ENCODE measurements around the gene FLVCR2. TPM values are rescaled to one million over a fixed set of nuclear protein-coding genes. Genes with fewer than 3 reads are reported as not detected.
"Not testable (repeated sequence)": the region's sequence is repeated elsewhere in the genome, so short reads cannot be mapped to it uniquely, and the experiment has no call there.

Gene FLVCR2
- polyA plus RNA-seq, 1 donor from 2014 or later: not detected

DNA sequence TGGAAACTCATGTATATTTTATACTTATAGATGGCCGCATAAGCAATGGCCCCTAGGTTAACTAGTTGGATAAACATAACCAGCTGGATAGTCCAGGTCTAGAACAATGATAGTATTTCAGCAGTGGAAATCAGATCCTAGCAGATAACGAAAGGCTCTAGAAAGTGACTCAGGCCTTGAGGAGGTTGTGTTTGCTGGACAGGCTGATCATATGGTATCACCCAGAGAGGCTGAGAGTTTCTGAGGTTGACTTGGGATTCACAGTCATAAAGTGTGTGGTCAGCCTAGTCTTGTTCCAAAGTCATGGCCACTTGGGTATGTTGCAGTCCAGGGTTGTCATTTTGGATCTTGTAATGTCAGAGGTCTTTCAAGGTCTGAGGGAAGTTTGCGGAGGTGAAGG lies 16.8 kb downstream of the FLVCR2 start:
- H3K79me2 ChIP-seq (replicated peaks; ENCODE audit: insufficient read depth, low read length): no peaks in the 10 kb centered on the region
- H3K36me3 ChIP-seq (ENCODE audit: insufficient read depth, low read length): no peaks in the 10 kb centered on the region
- no peak overlapping the region for H3K4me2 ChIP-seq (ENCODE audit: low read length)
- H3K9me3 ChIP-seq (ENCODE audit: low read length): peaks cover 9% of the 10 kb centered on the region
- TF ChIP-seq, protein P1, sequence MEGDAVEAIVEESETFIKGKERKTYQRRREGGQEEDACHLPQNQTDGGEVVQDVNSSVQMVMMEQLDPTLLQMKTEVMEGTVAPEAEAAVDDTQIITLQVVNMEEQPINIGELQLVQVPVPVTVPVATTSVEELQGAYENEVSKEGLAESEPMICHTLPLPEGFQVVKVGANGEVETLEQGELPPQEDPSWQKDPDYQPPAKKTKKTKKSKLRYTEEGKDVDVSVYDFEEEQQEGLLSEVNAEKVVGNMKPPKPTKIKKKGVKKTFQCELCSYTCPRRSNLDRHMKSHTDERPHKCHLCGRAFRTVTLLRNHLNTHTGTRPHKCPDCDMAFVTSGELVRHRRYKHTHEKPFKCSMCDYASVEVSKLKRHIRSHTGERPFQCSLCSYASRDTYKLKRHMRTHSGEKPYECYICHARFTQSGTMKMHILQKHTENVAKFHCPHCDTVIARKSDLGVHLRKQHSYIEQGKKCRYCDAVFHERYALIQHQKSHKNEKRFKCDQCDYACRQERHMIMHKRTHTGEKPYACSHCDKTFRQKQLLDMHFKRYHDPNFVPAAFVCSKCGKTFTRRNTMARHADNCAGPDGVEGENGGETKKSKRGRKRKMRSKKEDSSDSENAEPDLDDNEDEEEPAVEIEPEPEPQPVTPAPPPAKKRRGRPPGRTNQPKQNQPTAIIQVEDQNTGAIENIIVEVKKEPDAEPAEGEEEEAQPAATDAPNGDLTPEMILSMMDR (IDR thresholded peaks at IDR 0.05; ENCODE audit: poor library complexity, severe bottlenecking): no peak
- no peak for TF ChIP-seq MXI1 (conservative IDR thresholded peaks at IDR 0.05; ENCODE audit: poor library complexity, severe bottlenecking)
- no peak for TF ChIP-seq TAF1 (IDR thresholded peaks at IDR 0.05; ENCODE audit: low read depth)
- TF ChIP-seq EP300 (conservative IDR thresholded peaks at IDR 0.05; ENCODE audit: poor library complexity, severe bottlenecking): no peak
- H3K9me2 ChIP-seq (ENCODE audit: insufficient read depth, low read length): no peaks in the 10 kb centered on the region
- H3F3A ChIP-seq (ENCODE audit: insufficient read depth, low read length, poor library complexity, severe bottlenecking): no peaks in the 10 kb centered on the region
- H3K27me3 ChIP-seq (ENCODE audit: insufficient read depth, low read depth, low read length): no peaks in the 10 kb centered on the region
- H2AFZ ChIP-seq (ENCODE audit: low read depth, low read length): no peak overlapping the region
- no peak overlapping the region for H3K27ac ChIP-seq (ENCODE audit: low read length)
- H3K9ac ChIP-seq (ENCODE audit: low read length): no peak overlapping the region
- no peak overlapping the region for H3K4me3 ChIP-seq (ENCODE audit: low read length)
- no peaks in the 10 kb centered on the region for H4K20me1 ChIP-seq (ENCODE audit: insufficient read depth)

DNA sequence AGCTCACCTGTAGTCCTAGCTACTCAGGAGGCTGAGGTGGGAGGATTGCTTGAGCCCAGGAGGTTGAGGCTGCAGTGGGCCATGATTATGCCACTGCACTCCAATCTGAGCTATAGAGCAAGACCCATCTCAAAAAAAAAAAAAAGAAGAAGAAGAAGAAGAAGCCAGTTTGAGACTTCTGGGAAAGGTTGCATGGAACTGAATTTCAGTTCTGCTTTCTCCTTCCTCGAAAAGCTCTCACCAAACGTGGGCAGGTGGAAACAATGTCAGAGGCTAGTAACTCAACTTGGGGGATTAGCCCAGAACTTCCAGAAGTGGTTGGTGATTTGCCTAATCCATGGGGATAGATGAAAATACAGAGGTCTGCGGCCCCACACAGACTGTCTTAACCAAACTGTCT lies 18.7 kb downstream of the FLVCR2 start:
- Histone ChIP-seq H3K4me2 (ENCODE audit: low read length) (no peak overlapping the region), H4K20me1 (ENCODE audit: insufficient read depth) (no peaks in the 10 kb centered on the region), H3K27me3 (ENCODE audit: insufficient read depth, low read depth, low read length) (no peaks in the 10 kb centered on the region), H2AFZ (ENCODE audit: low read depth, low read length) (no peak overlapping the region), H3K9ac (ENCODE audit: low read length) (no peak overlapping the region), H3K36me3 (ENCODE audit: insufficient read depth, low read length) (no peaks in the 10 kb centered on the region), H3K79me2 (replicated peaks; ENCODE audit: insufficient read depth, low read length) (no peaks in the 10 kb centered on the region), H3K9me2 (ENCODE audit: insufficient read depth, low read length) (no peaks in the 10 kb centered on the region), H3K27ac (ENCODE audit: low read length) (no peak overlapping the region), H3K9me3 (ENCODE audit: low read length) (peaks cover 2% of the 10 kb centered on the region), H3F3A (ENCODE audit: insufficient read depth, low read length, poor library complexity, severe bottlenecking) (no peaks in the 10 kb centered on the region), H3K4me3 (ENCODE audit: low read length) (no peak overlapping the region)
- no peak for TF ChIP-seq RAD21 (conservative IDR thresholded peaks at IDR 0.05)
- no peak for TF ChIP-seq MXI1 (conservative IDR thresholded peaks at IDR 0.05; ENCODE audit: poor library complexity, severe bottlenecking)
- no peak for TF ChIP-seq EZH2 (IDR thresholded peaks at IDR 0.05; ENCODE audit: borderline replicate concordance, insufficient read depth, low read length, poor library complexity, severe bottlenecking)
- TF ChIP-seq, protein P2, sequence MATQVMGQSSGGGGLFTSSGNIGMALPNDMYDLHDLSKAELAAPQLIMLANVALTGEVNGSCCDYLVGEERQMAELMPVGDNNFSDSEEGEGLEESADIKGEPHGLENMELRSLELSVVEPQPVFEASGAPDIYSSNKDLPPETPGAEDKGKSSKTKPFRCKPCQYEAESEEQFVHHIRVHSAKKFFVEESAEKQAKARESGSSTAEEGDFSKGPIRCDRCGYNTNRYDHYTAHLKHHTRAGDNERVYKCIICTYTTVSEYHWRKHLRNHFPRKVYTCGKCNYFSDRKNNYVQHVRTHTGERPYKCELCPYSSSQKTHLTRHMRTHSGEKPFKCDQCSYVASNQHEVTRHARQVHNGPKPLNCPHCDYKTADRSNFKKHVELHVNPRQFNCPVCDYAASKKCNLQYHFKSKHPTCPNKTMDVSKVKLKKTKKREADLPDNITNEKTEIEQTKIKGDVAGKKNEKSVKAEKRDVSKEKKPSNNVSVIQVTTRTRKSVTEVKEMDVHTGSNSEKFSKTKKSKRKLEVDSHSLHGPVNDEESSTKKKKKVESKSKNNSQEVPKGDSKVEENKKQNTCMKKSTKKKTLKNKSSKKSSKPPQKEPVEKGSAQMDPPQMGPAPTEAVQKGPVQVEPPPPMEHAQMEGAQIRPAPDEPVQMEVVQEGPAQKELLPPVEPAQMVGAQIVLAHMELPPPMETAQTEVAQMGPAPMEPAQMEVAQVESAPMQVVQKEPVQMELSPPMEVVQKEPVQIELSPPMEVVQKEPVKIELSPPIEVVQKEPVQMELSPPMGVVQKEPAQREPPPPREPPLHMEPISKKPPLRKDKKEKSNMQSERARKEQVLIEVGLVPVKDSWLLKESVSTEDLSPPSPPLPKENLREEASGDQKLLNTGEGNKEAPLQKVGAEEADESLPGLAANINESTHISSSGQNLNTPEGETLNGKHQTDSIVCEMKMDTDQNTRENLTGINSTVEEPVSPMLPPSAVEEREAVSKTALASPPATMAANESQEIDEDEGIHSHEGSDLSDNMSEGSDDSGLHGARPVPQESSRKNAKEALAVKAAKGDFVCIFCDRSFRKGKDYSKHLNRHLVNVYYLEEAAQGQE (IDR thresholded peaks at IDR 0.05; ENCODE audit: borderline replicate concordance): no peak
- TF ChIP-seq, protein P1 (IDR thresholded peaks at IDR 0.05; ENCODE audit: poor library complexity, severe bottlenecking): no peak
- TF ChIP-seq POLR2AphosphoS5 (IDR thresholded peaks at IDR 0.05): no peak

DNA sequence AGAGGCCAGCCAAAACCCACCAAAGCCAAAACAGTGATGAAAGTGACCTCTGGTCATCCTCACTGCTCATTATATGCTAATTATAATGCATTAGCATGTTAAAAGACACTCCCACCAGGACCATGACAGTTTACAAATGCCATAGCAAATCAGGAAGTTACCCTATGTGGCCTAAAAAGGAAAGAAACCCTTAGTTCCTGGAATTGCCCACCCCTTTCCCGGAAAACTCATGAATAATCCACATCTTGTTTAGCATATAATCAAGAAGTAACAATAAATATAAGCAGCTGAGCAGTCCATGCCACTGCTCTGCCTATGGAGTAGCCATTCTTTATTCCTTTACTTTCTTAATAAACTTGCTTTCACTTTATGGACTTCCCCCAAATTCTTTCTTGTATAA lies 21.7 kb downstream of the FLVCR2 start:
- H3K36me3 ChIP-seq (ENCODE audit: insufficient read depth, low read length); H2AFZ ChIP-seq (ENCODE audit: low read depth, low read length); H3F3A ChIP-seq (ENCODE audit: insufficient read depth, low read length, poor library complexity, severe bottlenecking): not testable (repeated sequence)

DNA sequence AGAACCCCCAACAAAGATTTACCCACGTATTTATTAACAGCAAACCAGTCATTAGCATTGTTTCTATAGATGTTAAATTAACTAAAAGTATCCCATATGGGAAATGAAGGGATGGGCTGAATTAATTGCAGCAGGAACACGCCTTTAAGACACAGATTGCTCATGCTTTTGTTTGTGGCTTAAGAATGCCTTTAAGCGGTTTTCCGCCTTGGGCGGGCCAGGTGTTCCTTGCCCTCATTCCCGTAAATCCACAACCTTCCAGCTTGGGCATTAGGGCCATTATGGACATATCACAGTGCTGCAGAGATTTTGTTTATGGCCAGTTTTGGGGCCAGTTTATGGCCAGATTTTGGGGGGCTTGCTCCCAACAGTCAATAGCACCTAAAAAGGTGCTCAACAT lies 22.6 kb downstream of the FLVCR2 start:
- not testable (repeated sequence) for H3K27ac ChIP-seq (ENCODE audit: low read length); H3K4me3 ChIP-seq (ENCODE audit: low read length); H3K9me2 ChIP-seq (ENCODE audit: insufficient read depth, low read length); H3K36me3 ChIP-seq (ENCODE audit: insufficient read depth, low read length); H3K9ac ChIP-seq (ENCODE audit: low read length); H3K79me2 ChIP-seq (replicated peaks; ENCODE audit: insufficient read depth, low read length); H3F3A ChIP-seq (ENCODE audit: insufficient read depth, low read length, poor library complexity, severe bottlenecking); H3K4me2 ChIP-seq (ENCODE audit: low read length); H3K27me3 ChIP-seq (ENCODE audit: insufficient read depth, low read depth, low read length); H2AFZ ChIP-seq (ENCODE audit: low read depth, low read length); H4K20me1 ChIP-seq (ENCODE audit: insufficient read depth); H3K9me3 ChIP-seq (ENCODE audit: low read length)

More for the DNA sequence above, 21.7 kb downstream of the FLVCR2 start:
- not testable (repeated sequence) for H3K9me2 ChIP-seq (ENCODE audit: insufficient read depth, low read length); H3K4me3 ChIP-seq (ENCODE audit: low read length); H3K79me2 ChIP-seq (replicated peaks; ENCODE audit: insufficient read depth, low read length); H3K27me3 ChIP-seq (ENCODE audit: insufficient read depth, low read depth, low read length); H4K20me1 ChIP-seq (ENCODE audit: insufficient read depth); H3K9me3 ChIP-seq (ENCODE audit: low read length); H3K27ac ChIP-seq (ENCODE audit: low read length); H3K4me2 ChIP-seq (ENCODE audit: low read length); H3K9ac ChIP-seq (ENCODE audit: low read length)

Data from neural cell (in vitro differentiated cells).